GM12874 (cell line): ENCODE data around the gene PRR4.

Source experiments
- CTCF ChIP-seq: IDR thresholded peaks from 2 replicates; pipeline ENCODE4 v1.5.1; 2011; ENCODE audit warnings: low read depth, mild to moderate bottlenecking, control low read depth, low read length, moderate library complexity; ENCODE audit not compliant: insufficient read depth

PRR4 gene

GRCh38 chr12:10802587-10802986, 46.7 kb downstream of the PRR4 start, which contains the start of gene TAS2R7:
TAS2R7 (minus strand) TSS chr12:10802627; CDS start chr12:10802570, 57 bp downstream.
- no peak for TF ChIP-seq CTCF

GRCh38 chr12:10801741-10802140, 47.5 kb downstream of the PRR4 start:
- no peak for TF ChIP-seq CTCF
